ENCODE data around the gene HRC.

The HRC gene

GRCh38 chr19:49120325-49120683 is 34.9 kb downstream of the HRC start:
- Mint-ChIP-seq H3K36me3 (no peaks in the 10 kb centered on the region), H3K27me3 (peaks cover 48% of the 10 kb centered on the region), H3K27ac (peak overlapping the region; percentile 1), H3K4me3 (peak overlapping the region; percentile 53), H3K4me1 (peaks cover 32% of the 10 kb centered on the region), H3K9me3 (no peaks in the 10 kb centered on the region)
- CTCF ChIA-PET, result interaction anchor here (0.6 to 1.5 kb wide), 3 partner anchors 19 to 26 kb away, joined by 3 to 9 read pairs (median 3); no protein-coding TSS in a partner anchor
- DNase-seq, result no peak

GRCh38 chr19:49119411-49120324 is 35.5 kb downstream of the HRC start, which contains the start of gene PPFIA3:
Gene PPFIA3 (plus strand): TSS chr19:49119544. CDS start chr19:49127874, 8,330 bp downstream.
- CTCF ChIA-PET, result interaction anchor here (1.5 kb wide), 1 partner anchor 22 kb away, joined by 9 read pairs; no protein-coding TSS in a partner anchor
- Mint-ChIP-seq H3K36me3 (no peaks in the 10 kb centered on the region), H3K4me3 (peak within 1 kb of the TSS; percentile 83), H3K4me1 (peaks cover 36% of the 10 kb centered on the region), H3K27ac (peak within 1 kb of the TSS; percentile 78), H3K27me3 (peaks cover 43% of the 10 kb centered on the region), H3K9me3 (no peaks in the 10 kb centered on the region)
- peak; percentile 45 for DNase-seq

- CTCF ChIA-PET, result interaction anchor here (1.1 kb wide), 1 partner anchor 27 kb away, joined by 6 read pairs; no protein-coding TSS in a partner anchor
These were observed 36.4 kb downstream of the HRC start, which contains the start of gene C19orf73 for GRCh38 chr19:49118565-49119410. Gene C19orf73 (minus strand): TSS chr19:49119143. CDS start chr19:49119022, 121 bp downstream.

GRCh38 chr19:49117677-49118564 is 37.3 kb downstream of the HRC start:
- Mint-ChIP-seq H3K27ac (peak overlapping the region; percentile 78), H3K36me3 (no peaks in the 10 kb centered on the region), H3K4me3 (peak overlapping the region; percentile 83), H3K9me3 (no peaks in the 10 kb centered on the region), H3K27me3 (peaks cover 33% of the 10 kb centered on the region), H3K4me1 (peaks cover 46% of the 10 kb centered on the region)
- CTCF ChIA-PET, result interaction anchor here (1.1 to 1.2 kb wide), 2 partner anchors 12 to 28 kb away, joined by 6 to 7 read pairs; no protein-coding TSS in a partner anchor
- no peak for DNase-seq

More at GRCh38 chr19:49118565-49119410, 36.4 kb downstream of the HRC start, which contains the start of gene C19orf73:
- H3K4me1 Mint-ChIP-seq, result peaks cover 39% of the 10 kb centered on the region
- H3K9me3 Mint-ChIP-seq, result no peaks in the 10 kb centered on the region
- H3K36me3 Mint-ChIP-seq, result no peaks in the 10 kb centered on the region
- peak; percentile 96 for DNase-seq
- H3K27me3 Mint-ChIP-seq, result peaks cover 42% of the 10 kb centered on the region
- peak within 1 kb of the TSS; percentile 78 for H3K27ac Mint-ChIP-seq
- peak within 1 kb of the TSS; percentile 83 for H3K4me3 Mint-ChIP-seq

GRCh38 chr19:49116544-49116943 is 38.7 kb downstream of the HRC start:
- Mint-ChIP-seq H3K9me3 (no peaks in the 10 kb centered on the region), H3K36me3 (no peaks in the 10 kb centered on the region), H3K27ac (no peak overlapping the region), H3K4me3 (peak overlapping the region; percentile 55), H3K4me1 (peaks cover 48% of the 10 kb centered on the region), H3K27me3 (peaks cover 21% of the 10 kb centered on the region)
- DNase-seq, result no peak
- CTCF ChIA-PET, result interaction anchor here (1.0 to 1.2 kb wide), 2 partner anchors 10 to 28 kb away, joined by 3 to 7 read pairs; no protein-coding TSS in a partner anchor

- H3K4me3 Mint-ChIP-seq, result peak overlapping the region; percentile 78
- H3K9me3 Mint-ChIP-seq, result no peaks in the 10 kb centered on the region
- H3K27me3 Mint-ChIP-seq, result peaks cover 5% of the 10 kb centered on the region
- CTCF ChIA-PET, result interaction anchor here (0.6 to 2.6 kb wide), 9 partner anchors 9 to 84 kb away, joined by 3 to 37 read pairs (median 6); no protein-coding TSS in a partner anchor
- H3K27ac Mint-ChIP-seq, result no peak overlapping the region
- peaks cover 39% of the 10 kb centered on the region for H3K4me1 Mint-ChIP-seq
- H3K36me3 Mint-ChIP-seq, result no peaks in the 10 kb centered on the region
- peak; percentile 74 for DNase-seq
These were observed 40.4 kb downstream of the HRC start for GRCh38 chr19:49114630-49115363.

- H3K36me3 Mint-ChIP-seq, result peaks cover 4% of the 10 kb centered on the region
- peak; percentile 80 for DNase-seq
- no peaks in the 10 kb centered on the region for H3K27me3 Mint-ChIP-seq
- peak within 1 kb of the TSS; percentile 49 for H3K27ac Mint-ChIP-seq
- CTCF ChIA-PET, result interaction anchor here (0.6 to 2.6 kb wide), 15 partner anchors 8 to 724 kb away, joined by 3 to 37 read pairs (median 4); partner anchors contain the start of genes GYS1 and RUVBL2
- no peaks in the 10 kb centered on the region for H3K9me3 Mint-ChIP-seq
- peaks cover 40% of the 10 kb centered on the region for H3K4me1 Mint-ChIP-seq
- H3K4me3 Mint-ChIP-seq, result peak within 1 kb of the TSS; percentile 79
These were observed 41.2 kb downstream of the HRC start, which contains the start of gene LIN7B for GRCh38 chr19:49113762-49114629. Gene LIN7B (plus strand): TSS chr19:49114370. CDS start chr19:49114405, 35 bp downstream.

GRCh38 chr19:49111218-49111998 is 43.8 kb downstream of the HRC start:
- CTCF ChIA-PET, result interaction anchor here (1.2 kb wide), 1 partner anchor 35 kb away, joined by 3 read pairs; no protein-coding TSS in a partner anchor
- Mint-ChIP-seq H3K4me3 (no peak overlapping the region), H3K9me3 (no peaks in the 10 kb centered on the region), H3K4me1 (peaks cover 25% of the 10 kb centered on the region), H3K27me3 (no peaks in the 10 kb centered on the region), H3K27ac (no peak overlapping the region), H3K36me3 (peaks cover 24% of the 10 kb centered on the region)
- no peak for DNase-seq

GRCh38 chr19:49110567-49110966 is 44.6 kb downstream of the HRC start:
- Mint-ChIP-seq H3K27ac (no peak overlapping the region), H3K27me3 (no peaks in the 10 kb centered on the region), H3K9me3 (no peaks in the 10 kb centered on the region), H3K4me1 (peaks cover 22% of the 10 kb centered on the region), H3K4me3 (no peak overlapping the region), H3K36me3 (peaks cover 28% of the 10 kb centered on the region)
- DNase-seq, result no peak
- CTCF ChIA-PET, result interaction anchor here (1.2 kb wide), 1 partner anchor 36 kb away, joined by 3 read pairs; no protein-coding TSS in a partner anchor

- Mint-ChIP-seq H3K36me3 (peaks cover 34% of the 10 kb centered on the region), H3K4me1 (peaks cover 18% of the 10 kb centered on the region), H3K4me3 (no peak overlapping the region), H3K9me3 (no peaks in the 10 kb centered on the region), H3K27ac (no peak overlapping the region), H3K27me3 (no peaks in the 10 kb centered on the region)
- CTCF ChIA-PET, result interaction anchor here (1.2 kb wide), 1 partner anchor 37 kb away, joined by 3 read pairs; no protein-coding TSS in a partner anchor
- DNase-seq, result no peak
These were observed 45.5 kb downstream of the HRC start for GRCh38 chr19:49109569-49110233.
